H1 (cell line): ENCODE results near the gene ATP10D. TPM values are rescaled to one million over a fixed set of nuclear protein-coding genes. Genes with fewer than 3 reads are reported as not detected.

Source experiments
- CTCF ChIA-PET: fragments of 300-600 bp; sonication (Branson Sonifier 250); formaldehyde crosslinking; loops from one replicate; lab custom pipeline; 2021; ENCODE audit not compliant: partially characterized antibody; lab: Charles Lee
- POLR2A ChIA-PET: fragments of 300-600 bp; sonication (Branson Sonifier 250); formaldehyde crosslinking; loops from one replicate; lab custom pipeline; 2021; ENCODE audit warnings: inconsistent platforms; ENCODE audit not compliant: partially characterized antibody; lab: Charles Lee
- DNase-seq, 2 experiments: peaks; one replicate each; pipeline versions ENCODE4 v3.0.0 to v3.0.0-alpha.2; 2010 to 2022; ENCODE audit warnings: low spot score in 2 of 2, low read depth in 1 of 2, mixed read lengths in 1 of 2
- FAIRE-seq: peaks from 2 replicates; lab custom pipeline; 2011; peaks lifted over from hg19 to GRCh38; lab: Jason Lieb, UNC
- H2AFZ ChIP-seq: 2 replicates; pipeline ENCODE4 v1.8.1; 2012; ENCODE audit warnings: low read length, inconsistent platforms
- H2AK5ac ChIP-seq: 2 replicates; pipeline ENCODE4 v1.6.1; 2013; ENCODE audit warnings: low read depth, low read length
- H2BK120ac ChIP-seq: replicated peaks from 2 replicates; pipeline ENCODE3; 2013; ENCODE audit warnings: low read depth, low read length, inconsistent platforms
- H2BK12ac ChIP-seq: 2 replicates; pipeline ENCODE4 v1.6.1; 2013; ENCODE audit warnings: low read depth, low read length
- H2BK15ac ChIP-seq: 2 replicates; pipeline ENCODE4 v1.6.1; 2013; ENCODE audit warnings: low read length
- H2BK20ac ChIP-seq: 2 replicates; pipeline ENCODE4 v1.6.1; 2013; ENCODE audit warnings: low read length
- H2BK5ac ChIP-seq: 2 replicates; pipeline ENCODE4 v1.6.1; 2013; ENCODE audit warnings: low read depth, low read length
- H3K14ac ChIP-seq: 2 replicates; pipeline ENCODE4 v1.6.1; 2013; ENCODE audit warnings: inconsistent platforms; ENCODE audit not compliant: insufficient read length
- H3K18ac ChIP-seq: 2 replicates; pipeline ENCODE4 v1.6.1; 2013; ENCODE audit warnings: low read length; ENCODE audit errors: extremely low read depth
- H3K23ac ChIP-seq: 2 replicates; pipeline ENCODE4 v1.6.1; 2013; ENCODE audit warnings: inconsistent platforms; ENCODE audit not compliant: insufficient read length
- H3K23me2 ChIP-seq: 2 replicates; pipeline ENCODE4 v1.6.1; 2013; ENCODE audit warnings: low read depth, low read length
- H3K27ac ChIP-seq: 2 replicates; pipeline ENCODE4 v1.6.1; 2011; ENCODE audit warnings: low read depth, low read length, inconsistent platforms
- H3K27me3 ChIP-seq, 4 experiments: replicated peaks in 1 of 4; 1 replicate in 1 of 4; 2 replicates in 3 of 4; pipeline versions ENCODE4 v1.6.1 to v1.8.1; 2011 to 2013; ENCODE audit warnings: low read length in 3 of 4, mild to moderate bottlenecking in 3 of 4, inconsistent platforms in 2 of 4, mixed read lengths in 2 of 4, moderate library complexity in 1 of 4; ENCODE audit not compliant: control insufficient read depth in 3 of 4, insufficient read depth in 3 of 4; ENCODE audit errors: extremely low read depth in 1 of 4
- H3K36me3 ChIP-seq, 4 experiments: 2 replicates each; pipeline versions ENCODE4 v1.6.1 to v1.8.1; 2011 to 2013; ENCODE audit warnings: mild to moderate bottlenecking in 4 of 4, low read length in 3 of 4, moderate library complexity in 2 of 4, control low read depth in 1 of 4, inconsistent platforms in 1 of 4; ENCODE audit not compliant: insufficient read depth in 4 of 4, control insufficient read depth in 2 of 4
- H3K4ac ChIP-seq: replicated peaks from 2 replicates; pipeline ENCODE3; 2013; ENCODE audit warnings: low read length, low read depth, mixed read lengths, inconsistent platforms; ENCODE audit not compliant: insufficient read length
- H3K4me1 ChIP-seq, 4 experiments: replicated peaks in 1 of 4; 1 replicate in 1 of 4; 2 replicates in 3 of 4; pipeline versions ENCODE4 v1.6.1 to v1.8.1; 2011 to 2013; ENCODE audit warnings: low read length in 3 of 4, inconsistent platforms in 2 of 4, mixed read lengths in 1 of 4; ENCODE audit not compliant: insufficient read depth in 4 of 4, control insufficient read depth in 3 of 4
- H3K4me2 ChIP-seq, 2 experiments: 2 replicates each; pipeline versions ENCODE4 v1.6.1 to v1.8.1; 2011 to 2013; ENCODE audit warnings: low read depth in 2 of 2, low read length in 2 of 2, control low read depth in 1 of 2, inconsistent platforms in 1 of 2, mild to moderate bottlenecking in 1 of 2; ENCODE audit not compliant: insufficient read depth in 1 of 2
- H3K4me3 ChIP-seq, 4 experiments: fragments of 200-600, 300-600 bp in 1 of 4; sonication (generic), shearing (Covaris generic), sonication (Bioruptor Twin) in 1 of 4; 2 replicates each; pipeline versions ENCODE4 v1.5.1 to v1.8.1; 2011 to 2016; ENCODE audit warnings: low read length in 4 of 4, low read depth in 3 of 4, control low read depth in 2 of 4, inconsistent platforms in 2 of 4, mild to moderate bottlenecking in 2 of 4, mixed read lengths in 1 of 4, moderate library complexity in 1 of 4; ENCODE audit not compliant: insufficient read depth in 2 of 4; ENCODE audit errors: extremely low read depth in 1 of 4
- H3K56ac ChIP-seq: replicated peaks from 2 replicates; pipeline ENCODE3; 2013; ENCODE audit warnings: low read depth, mild to moderate bottlenecking, mixed read lengths, low read length, inconsistent platforms; ENCODE audit not compliant: insufficient read length
- H3K79me1 ChIP-seq: 2 replicates; pipeline ENCODE4 v1.6.1; 2013; ENCODE audit warnings: low read depth, low read length, control low read depth
- H3K79me2 ChIP-seq, 2 experiments: 2 replicates each; pipeline versions ENCODE4 v1.6.1 to v1.8.1; 2012 to 2013; ENCODE audit warnings: low read length in 2 of 2, mild to moderate bottlenecking in 2 of 2, inconsistent platforms in 1 of 2; ENCODE audit not compliant: insufficient read depth in 2 of 2, control insufficient read depth in 1 of 2
- H3K9ac ChIP-seq, 4 experiments: replicated peaks in 1 of 4; 1 replicate in 1 of 4; 2 replicates in 3 of 4; pipeline versions ENCODE4 v1.6.1 to v1.8.1; 2011 to 2013; ENCODE audit warnings: low read depth in 3 of 4, low read length in 3 of 4, control low read depth in 2 of 4, mild to moderate bottlenecking in 2 of 4, moderate library complexity in 2 of 4, inconsistent platforms in 1 of 4; ENCODE audit errors: extremely low read depth in 1 of 4
- H3K9me3 ChIP-seq, 2 experiments: 2 replicates each; pipeline versions ENCODE4 v1.6.1 to v1.8.1; 2012 to 2013; ENCODE audit warnings: mild to moderate bottlenecking in 2 of 2, moderate library complexity in 2 of 2, control low read depth in 1 of 2, inconsistent platforms in 1 of 2, low read depth in 1 of 2, low read length in 1 of 2, mixed read lengths in 1 of 2; ENCODE audit not compliant: insufficient read depth in 2 of 2
- H4K20me1 ChIP-seq, 2 experiments: replicated peaks in 1 of 2; 2 replicates each; pipeline versions ENCODE3 to v1.8.1; 2011 to 2013; ENCODE audit warnings: inconsistent platforms in 2 of 2, low read length in 2 of 2, mild to moderate bottlenecking in 1 of 2; ENCODE audit not compliant: insufficient read depth in 2 of 2, control insufficient read depth in 1 of 2
- H4K5ac ChIP-seq: 2 replicates; pipeline ENCODE4 v1.6.1; 2013; ENCODE audit warnings: low read length, low read depth, mixed read lengths, inconsistent platforms; ENCODE audit not compliant: insufficient read length
- H4K8ac ChIP-seq: 2 replicates; pipeline ENCODE4 v1.8.0; 2013; ENCODE audit warnings: mild to moderate bottlenecking, moderate library complexity, low read length, inconsistent platforms; ENCODE audit not compliant: insufficient read depth; ENCODE audit errors: extremely low read depth
- H4K91ac ChIP-seq: replicated peaks from 2 replicates; pipeline ENCODE3; 2013; ENCODE audit warnings: low read length, mixed read lengths, inconsistent platforms; ENCODE audit not compliant: insufficient read length
- CBX8 ChIP-seq: fragments of 300-800, 300-1000 bp; sonication (generic); IDR thresholded peaks from 2 replicates; pipeline ENCODE4 v1.7.1; 2016; ENCODE audit warnings: low read depth, low read length, borderline replicate concordance
- HDAC6 ChIP-seq: IDR thresholded peaks from one replicate; pipeline ENCODE4 v1.7.1; 2012; ENCODE audit warnings: low read depth, mild to moderate bottlenecking, inconsistent platforms, low read length, moderate library complexity
- RBBP5 ChIP-seq: IDR thresholded peaks from 2 replicates; pipeline ENCODE4 v1.7.1; 2012; ENCODE audit warnings: low read depth, mild to moderate bottlenecking, inconsistent platforms, low read length, moderate library complexity, borderline replicate concordance
- TCF12 ChIP-seq: IDR thresholded peaks from 2 replicates; pipeline ENCODE4 v1.6.1; 2011; ENCODE audit warnings: low read depth, mild to moderate bottlenecking, low read length
- WGBS, 2 experiments: shearing (Covaris generic) in 1 of 2; methylation state at CpG; one replicate each; pipeline versions ENCODE4 v1.1.6 to v1.1.7; 2013 to 2015; ENCODE audit warnings: low lambda C conversion rate in 2 of 2, mixed read lengths in 2 of 2, inconsistent platforms in 1 of 2, low coverage in 1 of 2, missing lambda C conversion rate in 1 of 2; ENCODE audit not compliant: insufficient replicate concordance in 2 of 2, insufficient coverage in 1 of 2, insufficient read length in 1 of 2; ENCODE audit errors: extremely low coverage in 1 of 2, missing lambda C conversion rate in 1 of 2; 5-methylcytosine and 5-hydroxymethylcytosine counted together
- polyA plus RNA-seq, 7 experiments: library from polyadenylated mRNA; depleted of rRNA in 3 of 7; stranded (reverse) in 5 of 7; unstranded in 2 of 7; fragments of >200 nt in 5 of 7; fragments of 200-250 nt in 2 of 7; gene quantifications; 1 replicate in 5 of 7; 2 replicates in 1 of 7; 4 replicates in 1 of 7; pipeline versions ENCODE4 v1.2.1 to v1.2.3, GENCODE V29; 2011 to 2013; ENCODE audit warnings: missing spikeins in 2 of 7, mixed read lengths in 2 of 7
- total RNA-seq: library from RNA; stranded (reverse); fragmentation: NEBNext Ultra II Directional; extraction: Animal tissue kit (Norgen Biotek cat#: 25700); gene quantifications from 2 replicates; pipeline ENCODE4 v1.2.1, GENCODE V29; 2021

ATP10D gene
- total and polyA plus RNA-seq, 2 of the 8 experiments (the other 6 are each of a cell fraction or from before 2014, with no cell fraction given) = 2.9 to 5.9 TPM

DNA sequence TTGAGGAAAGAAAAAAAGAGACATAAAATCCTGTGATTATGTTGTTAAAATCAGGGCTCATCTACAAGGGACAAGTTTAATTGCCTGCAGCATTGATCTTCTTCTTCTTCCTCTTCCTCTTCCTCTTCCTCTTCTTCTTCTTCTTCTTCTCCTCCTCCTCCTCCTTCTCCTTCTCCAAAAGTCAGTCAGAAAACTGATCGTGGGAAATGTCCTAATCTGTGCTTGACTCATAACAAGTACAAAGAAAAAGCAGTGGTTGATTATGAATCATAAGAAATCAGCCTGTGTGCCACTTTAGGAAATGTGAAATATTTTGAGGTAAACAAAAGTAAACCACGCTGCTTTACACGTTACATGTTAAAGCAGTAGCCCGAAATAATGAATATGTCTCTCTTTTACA is 2.7 kb upstream of the ATP10D start:
- 95% methylated on average over 4 of the region's 4 CpGs; no CpG with 5 or more reads in 1 of the 2 experiments for WGBS, 2 experiments
- H3K4me2 ChIP-seq = no peak overlapping the region
- CTCF ChIA-PET = interaction anchor here (0.8 to 2.4 kb wide), 2 partner anchors 10 to 29 kb away, joined by 3 to 5 read pairs; no protein-coding TSS in a partner anchor

More for the DNA sequence above, 2.7 kb upstream of the ATP10D start:
- Histone ChIP-seq H3K4me3 (no peak overlapping the region), H3K79me1 (no peaks in the 10 kb centered on the region), H3K4me1 (no peaks in the 10 kb centered on the region), H3K23me2 (no peaks in the 10 kb centered on the region), H3K36me3 (no peaks in the 10 kb centered on the region), H4K91ac (no peak overlapping the region), H3K9ac (no peak overlapping the region), H3K79me2 (no peaks in the 10 kb centered on the region), H3K23ac (no peak overlapping the region), H2BK15ac (no peak overlapping the region), H3K27me3 (no peaks in the 10 kb centered on the region; a peak in 1 of 7 replicates), H4K5ac (no peak overlapping the region), H3K56ac (no peak overlapping the region), H4K20me1 (peaks cover 0 to 1% of the 10 kb centered on the region in 2 experiments), H3K14ac (no peak overlapping the region), H2BK5ac (no peak overlapping the region), H3K9me3 (no peaks in the 10 kb centered on the region), H2BK120ac (no peak overlapping the region), H3K18ac (no peak overlapping the region), H2BK12ac (no peak overlapping the region), H4K8ac (no peak overlapping the region), H2AK5ac (no peak overlapping the region), H2BK20ac (no peak overlapping the region), H3K4ac (no peak overlapping the region), H2AFZ (no peak overlapping the region), H3K27ac (no peak overlapping the region)
- TF ChIP-seq CBX8 (no peak), TCF12 (no peak), RBBP5 (no peak), HDAC6 (no peak)
- FAIRE-seq (no peak), DNase-seq (no peak)
- POLR2A ChIA-PET = no interaction called here
